IPS-15b (cell line): Measurements from ENCODE around the gene ERBB4.

Experiments used
- H3K27me3 ChIP-seq: one replicate; pipeline ENCODE4 v1.6.1; 2013; ENCODE audit warnings: low read length; ENCODE audit not compliant: control insufficient read depth, insufficient read depth
- H3K36me3 ChIP-seq: one replicate; pipeline ENCODE4 v1.6.1; 2013; ENCODE audit warnings: low read length; ENCODE audit not compliant: control insufficient read depth, insufficient read depth
- H3K4me1 ChIP-seq: one replicate; pipeline ENCODE4 v1.6.1; 2013; ENCODE audit warnings: mild to moderate bottlenecking, low read length; ENCODE audit not compliant: control insufficient read depth, insufficient read depth
- H3K4me3 ChIP-seq: one replicate; pipeline ENCODE4 v1.5.1; 2013; ENCODE audit warnings: low read depth, low read length
- H3K9ac ChIP-seq: one replicate; pipeline ENCODE4 v1.6.1; 2013; ENCODE audit warnings: low read depth, mild to moderate bottlenecking, low read length
- H3K9me3 ChIP-seq: one replicate; pipeline ENCODE4 v1.6.1; 2013; ENCODE audit warnings: mild to moderate bottlenecking, low read length; ENCODE audit not compliant: control insufficient read depth, insufficient read depth

The ERBB4 gene

GRCh38 chr2:212154477-212154878, 384.1 kb downstream of the ERBB4 start:
- no peaks in the 10 kb centered on the region for H3K36me3 ChIP-seq
- no peak overlapping the region for H3K9ac ChIP-seq
- H3K9me3 ChIP-seq: no peaks in the 10 kb centered on the region
- H3K4me3 ChIP-seq: no peak overlapping the region
- no peaks in the 10 kb centered on the region for H3K4me1 ChIP-seq
- no peaks in the 10 kb centered on the region for H3K27me3 ChIP-seq

GRCh38 chr2:212153923-212154322, 384.7 kb downstream of the ERBB4 start:
- Histone ChIP-seq H3K4me3 (no peak overlapping the region), H3K27me3 (no peaks in the 10 kb centered on the region), H3K4me1 (no peaks in the 10 kb centered on the region), H3K36me3 (no peaks in the 10 kb centered on the region), H3K9me3 (no peaks in the 10 kb centered on the region), H3K9ac (no peak overlapping the region)

DNA sequence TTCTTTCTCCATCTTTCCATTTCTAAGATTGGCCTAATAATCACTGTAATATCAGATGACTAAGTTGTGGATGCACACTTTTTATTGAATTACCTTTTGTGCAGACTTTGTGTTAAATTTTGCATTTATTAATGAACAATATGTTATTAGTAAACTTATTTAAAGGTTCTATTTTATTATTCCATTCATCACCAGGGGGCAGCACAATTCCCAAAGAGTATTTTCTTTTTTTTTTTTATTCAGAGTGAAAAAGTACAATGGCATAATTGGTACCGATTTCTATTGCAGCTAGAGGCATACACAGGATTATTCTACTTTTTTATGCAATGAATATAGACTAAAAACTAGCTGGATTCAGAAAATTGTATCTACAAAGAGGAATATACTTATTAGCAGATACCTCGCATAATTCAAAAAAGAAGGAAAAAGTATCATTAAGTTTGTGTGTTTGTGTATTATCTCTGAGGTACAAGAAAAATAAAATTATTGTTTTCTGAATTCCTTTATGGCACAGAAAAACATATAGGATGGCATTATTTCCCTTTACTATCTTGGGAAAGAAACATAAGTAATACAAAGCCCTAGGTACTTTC, 390.6 kb downstream of the ERBB4 start:
- no peak overlapping the region for H3K4me3 ChIP-seq
- no peaks in the 10 kb centered on the region for H3K36me3 ChIP-seq
- no peak overlapping the region for H3K9ac ChIP-seq
- H3K9me3 ChIP-seq: no peaks in the 10 kb centered on the region
- H3K27me3 ChIP-seq: no peaks in the 10 kb centered on the region
- no peaks in the 10 kb centered on the region for H3K4me1 ChIP-seq

DNA sequence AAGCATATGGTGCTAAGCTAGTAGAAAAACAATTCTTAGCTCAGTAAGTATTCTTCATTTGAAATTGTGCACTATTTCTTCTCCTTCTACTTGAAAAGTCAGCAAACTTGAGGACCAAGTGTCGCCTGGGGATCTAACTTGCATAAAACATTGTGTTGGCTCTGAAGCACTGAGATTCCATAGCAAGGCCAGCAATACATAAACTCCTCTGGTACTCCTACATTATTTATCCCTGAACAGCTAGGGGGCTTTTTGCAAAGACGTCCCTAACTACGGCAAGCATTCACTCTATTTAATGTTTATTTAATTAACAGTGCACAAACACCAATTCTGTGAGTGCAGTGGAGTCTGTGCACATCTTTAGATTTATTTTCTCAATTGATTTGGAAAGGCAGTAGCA, 392.2 kb downstream of the ERBB4 start:
- Histone ChIP-seq H3K4me3 (no peak overlapping the region), H3K4me1 (no peaks in the 10 kb centered on the region), H3K36me3 (no peaks in the 10 kb centered on the region), H3K9ac (no peak overlapping the region), H3K27me3 (no peaks in the 10 kb centered on the region), H3K9me3 (no peaks in the 10 kb centered on the region)

GRCh38 chr2:212145121-212145520, 393.5 kb downstream of the ERBB4 start:
- H3K4me3 ChIP-seq: no peak overlapping the region
- H3K4me1 ChIP-seq: no peaks in the 10 kb centered on the region

DNA sequence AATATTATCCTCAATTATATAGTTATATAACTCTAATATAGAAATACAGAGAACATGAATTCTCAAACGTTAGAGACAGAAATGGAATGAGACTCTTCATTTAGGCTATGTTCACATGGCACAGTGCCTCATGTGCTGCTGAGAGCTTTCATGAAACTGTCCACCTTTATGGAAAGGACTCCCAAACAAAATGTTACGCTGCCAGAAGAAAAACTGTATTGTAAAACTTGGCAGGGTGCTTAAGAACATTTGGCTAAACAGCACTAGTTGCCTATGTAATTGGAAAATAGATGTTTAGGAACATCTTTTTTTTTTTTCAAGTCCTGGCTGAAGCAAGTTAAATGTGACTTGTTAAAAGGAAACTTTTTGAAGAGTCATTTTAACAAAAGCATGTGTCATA, 396.0 kb downstream of the ERBB4 start:
- no peaks in the 10 kb centered on the region for H3K36me3 ChIP-seq
- H3K9me3 ChIP-seq: no peaks in the 10 kb centered on the region
- H3K9ac ChIP-seq: no peak overlapping the region

More at GRCh38 chr2:212145121-212145520, 393.5 kb downstream of the ERBB4 start:
- no peaks in the 10 kb centered on the region for H3K27me3 ChIP-seq
- no peaks in the 10 kb centered on the region for H3K9me3 ChIP-seq
- no peaks in the 10 kb centered on the region for H3K36me3 ChIP-seq
- no peak overlapping the region for H3K9ac ChIP-seq

GRCh38 chr2:212141499-212141898, 397.1 kb downstream of the ERBB4 start:
- Histone ChIP-seq H3K9me3 (no peaks in the 10 kb centered on the region), H3K4me3 (no peak overlapping the region), H3K36me3 (no peaks in the 10 kb centered on the region), H3K27me3 (no peaks in the 10 kb centered on the region), H3K9ac (no peak overlapping the region), H3K4me1 (no peaks in the 10 kb centered on the region)

More for the DNA sequence above, 396.0 kb downstream of the ERBB4 start:
- Histone ChIP-seq H3K4me3 (no peak overlapping the region), H3K4me1 (no peaks in the 10 kb centered on the region), H3K27me3 (no peaks in the 10 kb centered on the region)

DNA sequence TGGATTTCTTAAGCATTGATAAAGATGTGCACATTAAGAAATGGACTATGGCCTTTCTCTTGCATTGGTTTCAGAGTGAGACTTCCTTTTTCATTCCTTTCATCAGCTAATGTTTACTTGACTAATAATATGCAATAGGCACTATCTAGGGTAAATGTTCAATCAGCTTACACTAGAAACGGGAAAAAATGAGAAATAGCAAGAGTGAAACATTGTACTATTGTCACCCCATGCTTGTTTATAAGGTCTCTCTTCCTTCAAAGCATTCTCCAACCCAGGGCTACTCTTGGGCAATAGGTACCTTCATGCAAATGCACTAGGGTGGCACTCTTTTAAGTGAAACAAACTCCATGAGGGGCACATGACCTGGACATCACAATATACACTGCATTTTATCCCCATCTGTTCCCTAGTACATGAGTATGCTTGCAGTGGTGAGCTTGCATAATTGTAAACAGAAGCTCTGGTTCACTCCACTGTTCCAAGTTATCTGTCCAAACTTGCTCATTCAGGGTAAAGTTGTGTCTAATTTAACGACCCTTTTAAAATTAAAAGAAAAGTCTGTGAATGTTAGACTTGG, 402.3 kb downstream of the ERBB4 start:
- Histone ChIP-seq H3K9ac (no peak overlapping the region), H3K4me3 (no peak overlapping the region), H3K9me3 (no peaks in the 10 kb centered on the region), H3K27me3 (no peaks in the 10 kb centered on the region), H3K4me1 (no peaks in the 10 kb centered on the region), H3K36me3 (no peaks in the 10 kb centered on the region)

- Histone ChIP-seq H3K4me1 (no peaks in the 10 kb centered on the region), H3K9me3 (no peaks in the 10 kb centered on the region), H3K27me3 (no peaks in the 10 kb centered on the region), H3K4me3 (no peak overlapping the region), H3K36me3 (no peaks in the 10 kb centered on the region), H3K9ac (no peak overlapping the region)
Observed at GRCh38 chr2:212135739-212136138, 402.9 kb downstream of the ERBB4 start.

DNA sequence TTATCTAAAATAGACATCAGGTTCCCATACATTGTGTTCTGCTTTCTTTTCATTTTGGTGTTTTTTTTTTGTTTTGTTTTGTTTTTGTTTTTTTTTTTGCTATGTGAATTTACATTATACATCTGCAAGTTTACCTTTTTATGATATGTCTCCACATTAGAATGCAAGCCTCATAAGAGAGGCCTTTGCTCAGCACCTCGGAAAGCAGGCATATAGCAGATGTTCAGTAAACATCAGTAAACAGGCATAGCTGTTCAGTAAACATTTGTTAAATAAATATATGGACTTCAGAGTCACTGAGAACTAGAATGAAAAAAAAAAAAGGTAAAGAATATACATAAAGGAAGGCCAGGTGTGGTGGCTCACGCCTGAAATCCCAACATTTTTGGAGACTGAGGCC, 405.3 kb downstream of the ERBB4 start:
- H3K27me3 ChIP-seq: no peaks in the 10 kb centered on the region
- H3K4me3 ChIP-seq: no peak overlapping the region
- no peaks in the 10 kb centered on the region for H3K4me1 ChIP-seq
- H3K36me3 ChIP-seq: no peaks in the 10 kb centered on the region
- H3K9ac ChIP-seq: no peak overlapping the region
- no peaks in the 10 kb centered on the region for H3K9me3 ChIP-seq

DNA sequence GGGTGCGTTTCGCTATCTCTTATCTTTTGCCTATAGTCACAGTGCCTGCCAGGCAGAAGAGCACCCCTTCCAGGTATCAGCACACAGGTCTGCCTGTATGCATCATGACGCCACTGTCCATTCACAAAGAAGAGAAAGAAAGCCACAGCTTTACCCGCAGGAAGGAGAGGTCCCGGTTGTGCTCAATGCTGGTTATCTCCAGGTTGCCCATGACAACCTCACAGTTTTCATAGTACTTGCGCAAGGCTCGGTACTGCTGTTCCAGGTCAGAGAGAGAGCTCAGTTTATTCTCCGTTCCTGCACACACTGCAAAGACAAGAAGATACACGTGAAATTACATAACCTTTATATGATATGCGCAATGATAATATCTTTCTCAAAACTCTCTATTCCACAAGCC, 414.0 kb downstream of the ERBB4 start:
- H3K27me3 ChIP-seq: no peaks in the 10 kb centered on the region
- peaks cover 1% of the 10 kb centered on the region for H3K4me1 ChIP-seq
- H3K4me3 ChIP-seq: no peak overlapping the region
- no peaks in the 10 kb centered on the region for H3K36me3 ChIP-seq
- no peak overlapping the region for H3K9ac ChIP-seq
- H3K9me3 ChIP-seq: no peaks in the 10 kb centered on the region

DNA sequence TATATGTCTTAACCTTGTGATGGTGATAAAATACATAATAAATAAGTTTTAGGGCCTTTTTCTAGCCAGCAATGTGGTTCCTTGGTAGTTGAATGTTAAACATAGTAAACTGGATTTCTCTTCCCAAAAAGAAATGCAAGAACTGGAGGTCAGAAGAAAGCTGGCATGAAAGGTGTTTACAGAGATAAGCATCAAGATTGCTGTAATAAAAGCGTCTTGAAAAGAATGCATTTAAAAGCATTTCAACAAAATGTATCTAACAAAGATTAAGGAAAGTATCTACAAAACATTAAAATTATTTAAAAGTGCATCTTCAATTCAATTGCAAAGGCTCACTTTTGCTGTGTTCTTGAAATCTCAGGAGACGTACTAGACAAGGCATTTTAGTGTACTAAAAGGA, 419.0 kb downstream of the ERBB4 start:
- Histone ChIP-seq H3K4me3 (no peak overlapping the region), H3K9ac (no peak overlapping the region), H3K4me1 (peaks cover 12% of the 10 kb centered on the region), H3K36me3 (no peaks in the 10 kb centered on the region), H3K27me3 (no peaks in the 10 kb centered on the region), H3K9me3 (no peaks in the 10 kb centered on the region)
